Measurements from ENCODE around the gene UTP15. TPM values are rescaled to one million over a fixed set of nuclear protein-coding genes. Genes with fewer than 3 reads are reported as not detected.

Gene UTP15
- polyA plus RNA-seq, 1 of the 3 experiments (the other 2 are of a cell fraction), result 10.2 TPM

GRCh38 chr5:73565139-73565968 is at the start of gene UTP15, which contains the start of gene ANKRA2 (continued):
- TF ChIP-seq CTCF (IDR thresholded peaks at IDR 0.05) (no peak), ELF1 (IDR thresholded peaks at IDR 0.05) (0 out of 2 replicates have a peak, but pooled peaks have one; percentile 33), TCF12 (IDR thresholded peaks at IDR 0.05) (no peak), GATA2 (CRISPR knock-in tag; IDR thresholded peaks at IDR 0.05) (no peak), RAD21 (IDR thresholded peaks at IDR 0.05; ENCODE audit: low read length) (no peak), FOSL2 (IDR thresholded peaks at IDR 0.05; ENCODE audit: borderline replicate concordance, low read depth) (no peak)
- TF ChIP-seq, protein P1, sequence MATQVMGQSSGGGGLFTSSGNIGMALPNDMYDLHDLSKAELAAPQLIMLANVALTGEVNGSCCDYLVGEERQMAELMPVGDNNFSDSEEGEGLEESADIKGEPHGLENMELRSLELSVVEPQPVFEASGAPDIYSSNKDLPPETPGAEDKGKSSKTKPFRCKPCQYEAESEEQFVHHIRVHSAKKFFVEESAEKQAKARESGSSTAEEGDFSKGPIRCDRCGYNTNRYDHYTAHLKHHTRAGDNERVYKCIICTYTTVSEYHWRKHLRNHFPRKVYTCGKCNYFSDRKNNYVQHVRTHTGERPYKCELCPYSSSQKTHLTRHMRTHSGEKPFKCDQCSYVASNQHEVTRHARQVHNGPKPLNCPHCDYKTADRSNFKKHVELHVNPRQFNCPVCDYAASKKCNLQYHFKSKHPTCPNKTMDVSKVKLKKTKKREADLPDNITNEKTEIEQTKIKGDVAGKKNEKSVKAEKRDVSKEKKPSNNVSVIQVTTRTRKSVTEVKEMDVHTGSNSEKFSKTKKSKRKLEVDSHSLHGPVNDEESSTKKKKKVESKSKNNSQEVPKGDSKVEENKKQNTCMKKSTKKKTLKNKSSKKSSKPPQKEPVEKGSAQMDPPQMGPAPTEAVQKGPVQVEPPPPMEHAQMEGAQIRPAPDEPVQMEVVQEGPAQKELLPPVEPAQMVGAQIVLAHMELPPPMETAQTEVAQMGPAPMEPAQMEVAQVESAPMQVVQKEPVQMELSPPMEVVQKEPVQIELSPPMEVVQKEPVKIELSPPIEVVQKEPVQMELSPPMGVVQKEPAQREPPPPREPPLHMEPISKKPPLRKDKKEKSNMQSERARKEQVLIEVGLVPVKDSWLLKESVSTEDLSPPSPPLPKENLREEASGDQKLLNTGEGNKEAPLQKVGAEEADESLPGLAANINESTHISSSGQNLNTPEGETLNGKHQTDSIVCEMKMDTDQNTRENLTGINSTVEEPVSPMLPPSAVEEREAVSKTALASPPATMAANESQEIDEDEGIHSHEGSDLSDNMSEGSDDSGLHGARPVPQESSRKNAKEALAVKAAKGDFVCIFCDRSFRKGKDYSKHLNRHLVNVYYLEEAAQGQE (IDR thresholded peaks at IDR 0.05; ENCODE audit: low read depth, low read length), result no peak

GRCh38 chr5:73519531-73520283 is 45.8 kb upstream of the UTP15 start:
- no peaks in the 10 kb centered on the region for H3K9me2 ChIP-seq
- WGBS (ENCODE audit: low lambda C conversion rate), result 20% methylated on average over 16 of the region's 16 CpGs
- H3K79me2 ChIP-seq (ENCODE audit: insufficient read depth), result no peaks in the 10 kb centered on the region
- H3K4me3 ChIP-seq (ENCODE audit: low read depth in 2 of 2, low read length in 1 of 2), result no peak overlapping the region
- no peaks in the 10 kb centered on the region; a peak in 1 of 4 replicates for H3K4me1 ChIP-seq (ENCODE audit: control insufficient read depth in 1 of 2, insufficient read depth in 2 of 2, low read depth in 1 of 2, low read length in 1 of 2)
- no peak for TF ChIP-seq MXI1 (IDR thresholded peaks at IDR 0.05; ENCODE audit: low read depth, low read length)
- TF ChIP-seq RAD21 (IDR thresholded peaks at IDR 0.05; ENCODE audit: low read length), result peak; percentile 87
- peak; percentile 71; the same call in 1 of the 2 replicates for TF ChIP-seq SMC3 (IDR thresholded peaks at IDR 0.05; ENCODE audit: low read depth, low read length)
- TF ChIP-seq CHD2 (IDR thresholded peaks at IDR 0.05; ENCODE audit: low read length, partially characterized antibody), result peak; percentile 17
- no peak for TF ChIP-seq NFIC (IDR thresholded peaks at IDR 0.05; ENCODE audit: borderline replicate concordance)
- peak; percentile 81 for TF ChIP-seq CTCF (IDR thresholded peaks at IDR 0.05)
- DNase-seq, result peak; percentile 84
- H3K4me2 ChIP-seq, result no peak overlapping the region
- H3K27me3 ChIP-seq (ENCODE audit: insufficient read depth), result no peaks in the 10 kb centered on the region
- H2AFZ ChIP-seq (ENCODE audit: low read depth), result peak overlapping the region; percentile 54; the same call in 1 of the 2 replicates
- H3K9me3 ChIP-seq, result no peaks in the 10 kb centered on the region
- H3K27ac ChIP-seq (ENCODE audit: low read depth in 2 of 2, low read length in 1 of 2), result no peak overlapping the region
- no peaks in the 10 kb centered on the region for H4K20me1 ChIP-seq (ENCODE audit: insufficient read depth)
- H3F3A ChIP-seq (replicated peaks; ENCODE audit: insufficient read depth), result peaks cover 9% of the 10 kb centered on the region
- no peak overlapping the region for H3K9ac ChIP-seq
- POLR2A ChIA-PET, result interaction anchor here (1.0 kb wide), 1 partner anchor 45 kb away, joined by 3 read pairs; the partner anchor contains the start of gene ANKRA2
- no peaks in the 10 kb centered on the region for H3K36me3 ChIP-seq (replicated peaks in 1 of 2; ENCODE audit: control insufficient read depth in 1 of 2, insufficient read depth in 2 of 2, low read length in 1 of 2)
- CTCF ChIA-PET, result interaction anchor here (0.5 to 9.8 kb wide), 20 partner anchors 8 to 273 kb away, joined by 3 to 100 read pairs (median 4); partner anchors contain the start of genes ANKRA2, BTF3 and UTP15
